GM18499 (cell line): Measurements from ENCODE around the gene APOBR.

Source experiments
- ATAC-seq: cut with Tn5 transposase; IDR thresholded peaks from one replicate; pipeline ENCODE4 v1.9.1; 2021; ENCODE audit warnings: moderate number of reproducible peaks; ENCODE audit not compliant: insufficient read depth, unreplicated experiment

The APOBR gene

DNA sequence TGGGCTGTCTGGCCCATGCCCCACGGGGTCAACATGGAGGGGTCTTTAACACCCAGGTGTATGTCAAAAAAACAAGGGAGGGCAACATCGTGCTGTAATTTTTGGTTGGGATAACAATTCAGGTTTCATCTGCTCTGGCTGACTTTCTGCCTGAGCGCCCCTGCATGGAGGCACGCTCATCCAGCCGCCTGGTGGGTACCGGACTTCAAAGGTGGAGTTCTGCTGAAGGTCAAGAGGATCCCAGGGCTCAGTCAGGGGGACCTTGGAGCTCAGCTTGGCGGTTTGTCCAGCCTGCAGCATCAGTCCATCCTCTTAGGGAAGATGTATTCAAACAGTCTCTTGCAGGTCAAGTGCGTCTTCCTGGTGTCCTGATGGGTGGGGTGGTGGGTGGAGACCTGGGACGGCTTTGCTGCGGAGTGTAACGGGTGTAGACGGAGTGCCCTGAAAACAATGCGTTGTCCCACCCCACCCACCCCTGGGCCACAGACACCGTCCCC is 53.9 kb downstream of the APOBR start:
- ATAC-seq, result no peak
